ENCODE data around the gene FAM110C.
"Not testable (repeated sequence)": the region's sequence is repeated elsewhere in the genome, so short reads cannot be mapped to it uniquely, and the experiment has no call there.

Gene FAM110C

DNA sequence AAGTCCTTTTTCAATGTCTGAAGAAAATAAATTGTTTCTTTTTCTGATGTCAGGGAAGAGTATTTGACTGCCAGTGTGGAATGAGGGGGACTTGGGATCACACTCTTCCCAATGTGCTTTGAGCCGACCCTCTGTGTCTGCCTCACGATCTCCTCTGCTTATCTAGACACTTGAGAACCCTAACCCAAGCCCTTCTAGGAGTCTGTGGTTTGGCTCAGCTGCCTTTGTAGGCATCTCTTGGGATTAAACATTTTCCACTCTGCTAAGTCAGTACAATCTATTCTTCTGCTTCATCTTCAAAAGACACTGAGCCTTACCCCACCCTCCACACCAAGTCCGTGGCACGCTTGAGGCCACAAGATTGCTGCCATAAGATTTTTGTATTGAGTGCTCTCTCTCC is 19.4 kb downstream of the FAM110C start:
- no peak overlapping the region for H4K12ac ChIP-seq (ENCODE audit: low read depth, low read length)
- no peak overlapping the region for H2BK120ac ChIP-seq (ENCODE audit: insufficient read depth, low read length, poor library complexity)
- H3K4ac ChIP-seq (ENCODE audit: low read depth, low read length) = no peak overlapping the region
- no peaks in the 10 kb centered on the region for H3K9me3 ChIP-seq (ENCODE audit: insufficient read depth, low read depth, low read length)
- no peaks in the 10 kb centered on the region for H3K27me3 ChIP-seq (ENCODE audit: insufficient read depth, low read length)
- DNase-seq = no peak
- H2AK5ac ChIP-seq (ENCODE audit: low read length) = no peak overlapping the region
- WGBS (ENCODE audit: extremely low coverage, insufficient coverage, insufficient read length) = no CpG with 5 or more reads among the region's 4 CpGs
- H3K14ac ChIP-seq (ENCODE audit: low read length) = no peak overlapping the region
- no peak overlapping the region for H3K4me2 ChIP-seq (ENCODE audit: low read length)
- no peak overlapping the region for H2AFZ ChIP-seq (ENCODE audit: insufficient read depth, low read length, poor library complexity)
- no peaks in the 10 kb centered on the region for H3K79me1 ChIP-seq (ENCODE audit: low read length)
- no peak overlapping the region for H3K23ac ChIP-seq (ENCODE audit: low read length)
- H3K79me2 ChIP-seq (ENCODE audit: control insufficient read depth, insufficient read depth, low read length, poor library complexity) = no peaks in the 10 kb centered on the region
- no peak overlapping the region for H2BK12ac ChIP-seq (ENCODE audit: low read length)
- H3K4me1 ChIP-seq (ENCODE audit: control insufficient read depth in 1 of 2, insufficient read depth in 2 of 2, low read length in 2 of 2) = no peaks in the 10 kb centered on the region
- H2BK5ac ChIP-seq (ENCODE audit: low read depth, low read length, poor library complexity) = no peak overlapping the region
- H4K91ac ChIP-seq (ENCODE audit: low read depth, low read length) = no peak overlapping the region
- H3K9ac ChIP-seq (ENCODE audit: low read length) = no peak overlapping the region
- H3K36me3 ChIP-seq (ENCODE audit: control insufficient read depth in 1 of 2, insufficient read depth in 2 of 2, low read length in 2 of 2) = no peaks in the 10 kb centered on the region
- no peak overlapping the region for H3K18ac ChIP-seq (ENCODE audit: low read length)
- no peak overlapping the region for H3K4me3 ChIP-seq (ENCODE audit: low read depth, low read length)
- no peak overlapping the region for H4K8ac ChIP-seq (ENCODE audit: low read depth, low read length)
- no peak overlapping the region for H3K27ac ChIP-seq (ENCODE audit: low read depth, low read length)

DNA sequence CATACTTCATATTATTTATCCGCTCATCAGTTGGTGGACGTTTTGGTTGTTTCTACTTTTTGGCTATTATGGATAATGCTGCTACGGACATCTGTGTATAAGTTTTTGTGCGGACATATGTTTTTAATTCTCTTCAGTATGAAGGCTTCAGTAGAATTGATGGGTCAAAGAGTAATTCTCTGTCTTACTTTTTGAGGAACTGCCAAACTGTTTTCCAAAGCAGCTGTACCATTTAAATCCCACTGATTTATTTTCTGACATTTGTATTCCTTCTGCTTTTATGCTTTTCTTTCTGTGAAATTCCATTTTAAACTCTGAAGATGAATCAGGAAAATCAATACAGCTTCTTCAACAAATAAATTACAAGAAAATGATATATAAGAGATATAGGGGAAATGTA is 20.8 kb downstream of the FAM110C start:
- H3K79me2 ChIP-seq (ENCODE audit: control insufficient read depth, insufficient read depth, low read length, poor library complexity) = no peaks in the 10 kb centered on the region

GRCh38 chr2:24591-24990 is 21.7 kb downstream of the FAM110C start:
- H3K27me3 ChIP-seq (ENCODE audit: insufficient read depth, low read length); H4K91ac ChIP-seq (ENCODE audit: low read depth, low read length); H3K23ac ChIP-seq (ENCODE audit: low read length); H3K27ac ChIP-seq (ENCODE audit: low read depth, low read length); H3K36me3 ChIP-seq (ENCODE audit: control insufficient read depth in 1 of 2, insufficient read depth in 2 of 2, low read length in 2 of 2); H2AK5ac ChIP-seq (ENCODE audit: low read length); H3K9me3 ChIP-seq (ENCODE audit: insufficient read depth, low read depth, low read length); H2AFZ ChIP-seq (ENCODE audit: insufficient read depth, low read length, poor library complexity); H3K79me2 ChIP-seq (ENCODE audit: control insufficient read depth, insufficient read depth, low read length, poor library complexity); H4K12ac ChIP-seq (ENCODE audit: low read depth, low read length); H3K14ac ChIP-seq (ENCODE audit: low read length); H3K4me3 ChIP-seq (ENCODE audit: low read depth, low read length); H3K4me2 ChIP-seq (ENCODE audit: low read length); H2BK120ac ChIP-seq (ENCODE audit: insufficient read depth, low read length, poor library complexity); DNase-seq; H4K8ac ChIP-seq (ENCODE audit: low read depth, low read length); H3K4me1 ChIP-seq (ENCODE audit: control insufficient read depth in 1 of 2, insufficient read depth in 2 of 2, low read length in 2 of 2); H3K4ac ChIP-seq (ENCODE audit: low read depth, low read length); H3K9ac ChIP-seq (ENCODE audit: low read length); H3K18ac ChIP-seq (ENCODE audit: low read length); H2BK5ac ChIP-seq (ENCODE audit: low read depth, low read length, poor library complexity); H3K79me1 ChIP-seq (ENCODE audit: low read length); H2BK12ac ChIP-seq (ENCODE audit: low read length): not testable (repeated sequence)
- WGBS (ENCODE audit: extremely low coverage, insufficient coverage, insufficient read length) = no CpG with 5 or more reads among the region's 4 CpGs

More for the DNA sequence above, 20.8 kb downstream of the FAM110C start:
- Histone ChIP-seq H3K4ac (ENCODE audit: low read depth, low read length) (no peak overlapping the region), H4K12ac (ENCODE audit: low read depth, low read length) (no peak overlapping the region), H2BK120ac (ENCODE audit: insufficient read depth, low read length, poor library complexity) (no peak overlapping the region), H3K9me3 (ENCODE audit: insufficient read depth, low read depth, low read length) (no peaks in the 10 kb centered on the region), H3K27ac (ENCODE audit: low read depth, low read length) (no peak overlapping the region), H3K4me3 (ENCODE audit: low read depth, low read length) (no peak overlapping the region), H4K8ac (ENCODE audit: low read depth, low read length) (no peak overlapping the region), H3K36me3 (ENCODE audit: control insufficient read depth in 1 of 2, insufficient read depth in 2 of 2, low read length in 2 of 2) (no peaks in the 10 kb centered on the region), H3K4me1 (ENCODE audit: control insufficient read depth in 1 of 2, insufficient read depth in 2 of 2, low read length in 2 of 2) (no peaks in the 10 kb centered on the region), H3K14ac (ENCODE audit: low read length) (no peak overlapping the region), H3K27me3 (ENCODE audit: insufficient read depth, low read length) (no peaks in the 10 kb centered on the region), H3K4me2 (ENCODE audit: low read length) (no peak overlapping the region), H3K18ac (ENCODE audit: low read length) (no peak overlapping the region), H2BK5ac (ENCODE audit: low read depth, low read length, poor library complexity) (no peak overlapping the region), H3K23ac (ENCODE audit: low read length) (no peak overlapping the region), H2BK12ac (ENCODE audit: low read length) (no peak overlapping the region), H3K9ac (ENCODE audit: low read length) (no peak overlapping the region), H2AFZ (ENCODE audit: insufficient read depth, low read length, poor library complexity) (no peak overlapping the region), H4K91ac (ENCODE audit: low read depth, low read length) (no peak overlapping the region), H2AK5ac (ENCODE audit: low read length) (no peak overlapping the region), H3K79me1 (ENCODE audit: low read length) (no peaks in the 10 kb centered on the region)
- no peak for DNase-seq
- WGBS (ENCODE audit: extremely low coverage, insufficient coverage, insufficient read length) = no CpG with 5 or more reads among the region's 4 CpGs

DNA sequence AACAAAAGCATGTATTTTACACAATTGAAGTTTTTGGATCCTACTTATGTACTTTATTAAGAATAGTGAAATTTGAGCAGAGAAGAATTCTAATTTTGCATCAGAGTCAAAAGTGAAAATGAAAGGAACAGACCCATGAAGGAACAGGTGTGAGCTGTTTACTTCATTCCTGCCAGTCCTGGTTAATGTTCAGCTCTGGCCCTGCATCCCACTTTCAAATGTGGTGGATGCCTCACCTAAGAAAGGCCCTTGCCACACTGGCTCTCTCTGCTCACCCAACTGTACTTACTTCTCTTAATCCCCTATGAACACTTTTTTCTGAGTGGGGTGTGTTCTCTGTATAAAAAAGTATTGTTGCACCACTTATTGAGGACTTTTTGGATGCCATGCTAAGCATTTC is 22.2 kb downstream of the FAM110C start:
- no peak overlapping the region for H3K9ac ChIP-seq (ENCODE audit: low read length)
- H3K9me3 ChIP-seq (ENCODE audit: insufficient read depth, low read depth, low read length) = no peaks in the 10 kb centered on the region
- H3K18ac ChIP-seq (ENCODE audit: low read length) = no peak overlapping the region
- no peak overlapping the region for H3K4me3 ChIP-seq (ENCODE audit: low read depth, low read length)
- H3K23ac ChIP-seq (ENCODE audit: low read length) = no peak overlapping the region
- no peak overlapping the region for H2BK120ac ChIP-seq (ENCODE audit: insufficient read depth, low read length, poor library complexity)
- H3K27ac ChIP-seq (ENCODE audit: low read depth, low read length) = no peak overlapping the region
- H4K91ac ChIP-seq (ENCODE audit: low read depth, low read length) = no peak overlapping the region
- no peaks in the 10 kb centered on the region for H3K79me1 ChIP-seq (ENCODE audit: low read length)
- no peak for DNase-seq
- no peak overlapping the region for H2AFZ ChIP-seq (ENCODE audit: insufficient read depth, low read length, poor library complexity)
- H3K36me3 ChIP-seq (ENCODE audit: control insufficient read depth in 1 of 2, insufficient read depth in 2 of 2, low read length in 2 of 2) = no peaks in the 10 kb centered on the region
- H4K12ac ChIP-seq (ENCODE audit: low read depth, low read length) = no peak overlapping the region
- no peak overlapping the region for H3K4ac ChIP-seq (ENCODE audit: low read depth, low read length)
- H2BK12ac ChIP-seq (ENCODE audit: low read length) = no peak overlapping the region
- no peak overlapping the region for H4K8ac ChIP-seq (ENCODE audit: low read depth, low read length)
- H3K27me3 ChIP-seq (ENCODE audit: insufficient read depth, low read length) = no peaks in the 10 kb centered on the region
- H3K79me2 ChIP-seq (ENCODE audit: control insufficient read depth, insufficient read depth, low read length, poor library complexity) = no peaks in the 10 kb centered on the region
- H3K14ac ChIP-seq (ENCODE audit: low read length) = no peak overlapping the region
- H2BK5ac ChIP-seq (ENCODE audit: low read depth, low read length, poor library complexity) = no peak overlapping the region
- H2AK5ac ChIP-seq (ENCODE audit: low read length) = no peak overlapping the region
- no peaks in the 10 kb centered on the region for H3K4me1 ChIP-seq (ENCODE audit: control insufficient read depth in 1 of 2, insufficient read depth in 2 of 2, low read length in 2 of 2)
- H3K4me2 ChIP-seq (ENCODE audit: low read length) = no peak overlapping the region

DNA sequence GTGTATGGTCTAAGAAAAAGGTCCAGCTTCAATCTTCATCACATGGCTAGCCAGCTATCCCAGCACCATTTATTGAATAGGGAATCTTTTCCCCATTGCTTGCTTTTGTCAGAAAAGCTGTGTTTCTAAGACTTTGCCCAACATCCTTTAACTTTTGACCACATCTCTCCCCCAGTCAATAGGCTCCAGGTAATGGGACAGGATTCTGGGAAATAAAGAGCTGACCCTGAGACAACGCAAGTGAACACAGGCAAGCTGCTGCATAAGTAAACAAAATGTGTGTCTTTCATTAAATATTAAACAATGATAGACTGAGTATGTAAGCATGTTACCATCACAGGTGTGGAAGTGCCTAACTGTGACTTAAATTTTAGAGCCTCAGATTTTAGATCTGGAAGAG is 23.0 kb downstream of the FAM110C start:
- H4K12ac ChIP-seq (ENCODE audit: low read depth, low read length) = no peak overlapping the region
- no peak overlapping the region for H3K23ac ChIP-seq (ENCODE audit: low read length)
- H3K79me2 ChIP-seq (ENCODE audit: control insufficient read depth, insufficient read depth, low read length, poor library complexity) = no peaks in the 10 kb centered on the region
- H3K79me1 ChIP-seq (ENCODE audit: low read length) = no peaks in the 10 kb centered on the region
- H3K4ac ChIP-seq (ENCODE audit: low read depth, low read length) = no peak overlapping the region
- H3K4me3 ChIP-seq (ENCODE audit: low read depth, low read length) = no peak overlapping the region
- no peaks in the 10 kb centered on the region for H3K27me3 ChIP-seq (ENCODE audit: insufficient read depth, low read length)
- no CpG with 5 or more reads among the region's 1 CpG for WGBS (ENCODE audit: extremely low coverage, insufficient coverage, insufficient read length)
- H3K36me3 ChIP-seq (ENCODE audit: control insufficient read depth in 1 of 2, insufficient read depth in 2 of 2, low read length in 2 of 2) = no peaks in the 10 kb centered on the region
- H2BK12ac ChIP-seq (ENCODE audit: low read length) = no peak overlapping the region
- H2BK120ac ChIP-seq (ENCODE audit: insufficient read depth, low read length, poor library complexity) = no peak overlapping the region
- DNase-seq = no peak
- no peak overlapping the region for H3K27ac ChIP-seq (ENCODE audit: low read depth, low read length)
- no peak overlapping the region for H4K8ac ChIP-seq (ENCODE audit: low read depth, low read length)
- no peaks in the 10 kb centered on the region for H3K9me3 ChIP-seq (ENCODE audit: insufficient read depth, low read depth, low read length)
- H2AK5ac ChIP-seq (ENCODE audit: low read length) = no peak overlapping the region
- H3K4me2 ChIP-seq (ENCODE audit: low read length) = no peak overlapping the region
- no peak overlapping the region for H2AFZ ChIP-seq (ENCODE audit: insufficient read depth, low read length, poor library complexity)
- no peaks in the 10 kb centered on the region for H3K4me1 ChIP-seq (ENCODE audit: control insufficient read depth in 1 of 2, insufficient read depth in 2 of 2, low read length in 2 of 2)
- no peak overlapping the region for H4K91ac ChIP-seq (ENCODE audit: low read depth, low read length)
- H2BK5ac ChIP-seq (ENCODE audit: low read depth, low read length, poor library complexity) = no peak overlapping the region
- no peak overlapping the region for H3K18ac ChIP-seq (ENCODE audit: low read length)
- H3K14ac ChIP-seq (ENCODE audit: low read length) = no peak overlapping the region
- H3K9ac ChIP-seq (ENCODE audit: low read length) = no peak overlapping the region

All from trophoblast cell (in vitro differentiated cells and primary cell).